ENCODE data around the gene DBNDD2. TPM values are rescaled to one million over a fixed set of nuclear protein-coding genes. Genes with fewer than 3 reads are reported as not detected.
A peak's percentile ranks its signal among the peaks of the same experiment; 100 is the strongest.

DBNDD2 gene
- total RNA-seq, 1 donor from 2014 or later, result 10.2 TPM

DNA sequence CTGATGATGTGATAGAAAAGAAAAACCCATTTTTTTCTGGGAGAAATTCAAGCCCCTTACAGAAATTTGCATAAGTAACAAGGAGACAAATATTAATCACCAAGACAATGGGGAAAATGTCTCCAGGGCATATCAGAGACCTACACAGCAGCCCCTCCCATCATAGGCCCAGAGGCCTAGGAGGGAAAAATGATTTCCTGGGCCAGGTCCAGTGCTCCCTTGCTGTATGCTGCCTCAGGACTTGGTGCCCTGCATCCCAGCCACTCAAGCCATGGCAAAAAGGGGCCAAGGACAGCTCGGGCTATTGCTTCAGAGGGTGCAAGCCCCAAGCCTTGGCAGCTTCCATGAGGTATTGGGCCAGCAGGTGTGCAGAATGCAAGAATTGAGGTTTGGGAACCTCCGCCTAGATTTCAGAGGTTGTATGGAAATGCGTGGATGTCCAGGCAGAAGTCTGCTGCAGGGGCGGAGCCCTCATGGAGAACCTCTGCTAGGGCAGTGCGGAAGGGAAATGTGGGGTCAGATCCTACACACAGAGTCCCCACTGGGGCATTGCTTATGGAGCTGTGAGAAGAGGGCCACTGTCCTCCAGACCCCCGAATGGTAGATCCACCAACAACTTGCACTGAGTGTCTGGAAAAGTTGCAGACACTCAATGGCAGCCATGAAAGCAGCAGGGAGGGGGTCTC is 7.6 kb upstream of the DBNDD2 start:
- no peak for DNase-seq (ENCODE audit: low spot score)
- H3K36me3 Mint-ChIP-seq, result peaks cover 17% of the 10 kb centered on the region
- no peak overlapping the region for H3K4me2 ChIP-seq
- H3K27ac ChIP-seq, result no peak overlapping the region
- no peaks in the 10 kb centered on the region for H3K79me2 ChIP-seq (ENCODE audit: low read depth)
- no peak overlapping the region for H3K27ac Mint-ChIP-seq
- no peak overlapping the region for H3K4me3 ChIP-seq
- no peaks in the 10 kb centered on the region for H3K36me3 ChIP-seq
- H3K4me1 Mint-ChIP-seq, result peaks cover 2% of the 10 kb centered on the region
- no peaks in the 10 kb centered on the region for H3K9me3 ChIP-seq (ENCODE audit: low read depth)
- H3K27me3 Mint-ChIP-seq (ENCODE audit: insufficient read depth, low read depth), result peaks cover 8% of the 10 kb centered on the region
- H4K20me1 ChIP-seq (ENCODE audit: low read depth), result no peaks in the 10 kb centered on the region
- no peak overlapping the region for H3K9ac ChIP-seq
- H3K9me3 Mint-ChIP-seq, result peaks cover 28% of the 10 kb centered on the region
- no peaks in the 10 kb centered on the region for H3K4me1 ChIP-seq
- no peak overlapping the region for H2AFZ ChIP-seq (replicated peaks)
- H3K4me3 Mint-ChIP-seq, result no peak overlapping the region
- TF ChIP-seq EZH2 (IDR thresholded peaks at IDR 0.05), result no peak
- no peak for TF ChIP-seq EZH2phosphoT487 (IDR thresholded peaks at IDR 0.05)
- TF ChIP-seq CTCF (IDR thresholded peaks at IDR 0.05), result no peak
- H3K27me3 ChIP-seq, result peaks cover 27% of the 10 kb centered on the region
- peaks cover 2% of the 10 kb centered on the region for H3F3A ChIP-seq (ENCODE audit: low read depth)

- Mint-ChIP-seq H3K36me3 (peaks cover 17% of the 10 kb centered on the region), H3K4me3 (no peak overlapping the region), H3K9me3 (peaks cover 28% of the 10 kb centered on the region), H3K27ac (no peak overlapping the region), H3K27me3 (ENCODE audit: insufficient read depth, low read depth) (peaks cover 10% of the 10 kb centered on the region), H3K4me1 (peaks cover 10% of the 10 kb centered on the region)
- H2AFZ ChIP-seq (replicated peaks), result no peak overlapping the region
- no peaks in the 10 kb centered on the region for H3K9me3 ChIP-seq (ENCODE audit: low read depth)
- H3F3A ChIP-seq (ENCODE audit: low read depth), result peaks cover 8% of the 10 kb centered on the region
- H4K20me1 ChIP-seq (ENCODE audit: low read depth), result no peaks in the 10 kb centered on the region
- no peak for DNase-seq (ENCODE audit: low spot score)
- no peaks in the 10 kb centered on the region for H3K36me3 ChIP-seq
- no peak overlapping the region for H3K4me2 ChIP-seq
- no peak overlapping the region for H3K9ac ChIP-seq
- H3K27ac ChIP-seq, result no peak overlapping the region
- peaks cover 51% of the 10 kb centered on the region for H3K27me3 ChIP-seq
- H3K79me2 ChIP-seq (ENCODE audit: low read depth), result no peaks in the 10 kb centered on the region
- no peaks in the 10 kb centered on the region for H3K4me1 ChIP-seq
- no peak overlapping the region for H3K4me3 ChIP-seq
- TF ChIP-seq EZH2phosphoT487 (IDR thresholded peaks at IDR 0.05) (no peak), CTCF (IDR thresholded peaks at IDR 0.05) (no peak), EZH2 (IDR thresholded peaks at IDR 0.05) (no peak)
Observed at GRCh38 chr20:45402946-45403345, 5.1 kb upstream of the DBNDD2 start.

DNA sequence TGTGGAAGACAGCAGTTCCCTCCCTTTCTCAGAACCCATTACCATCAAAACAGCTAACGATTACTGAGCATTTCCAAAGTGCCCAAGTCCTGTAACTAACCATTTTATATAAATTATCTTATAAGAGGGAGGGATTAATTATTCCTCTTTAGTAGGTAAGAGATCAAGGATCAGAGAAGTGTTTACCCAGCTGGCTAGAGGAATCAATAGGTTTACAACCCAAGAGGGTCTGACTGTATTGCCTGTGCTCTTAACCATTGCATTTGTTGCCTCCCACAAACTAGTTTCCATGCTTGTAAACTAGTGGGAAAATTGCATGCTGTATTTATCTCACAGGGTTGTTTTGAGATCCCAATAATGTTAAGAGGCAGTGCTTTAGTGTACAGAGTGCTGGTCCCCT is 3.7 kb upstream of the DBNDD2 start:
- H3K27ac ChIP-seq, result no peak overlapping the region
- TF ChIP-seq EZH2phosphoT487 (IDR thresholded peaks at IDR 0.05) (no peak), EZH2 (IDR thresholded peaks at IDR 0.05) (no peak), CTCF (IDR thresholded peaks at IDR 0.05) (no peak)
- DNase-seq (ENCODE audit: low spot score), result no peak
- Mint-ChIP-seq H3K27ac (no peak overlapping the region), H3K4me1 (peaks cover 11% of the 10 kb centered on the region), H3K36me3 (peaks cover 17% of the 10 kb centered on the region), H3K27me3 (ENCODE audit: insufficient read depth, low read depth) (peaks cover 10% of the 10 kb centered on the region), H3K9me3 (peaks cover 25% of the 10 kb centered on the region), H3K4me3 (peak overlapping the region; percentile 75)
- no peaks in the 10 kb centered on the region for H3K79me2 ChIP-seq (ENCODE audit: low read depth)
- no peak overlapping the region for H3K9ac ChIP-seq
- no peak overlapping the region for H2AFZ ChIP-seq (replicated peaks)
- no peaks in the 10 kb centered on the region for H3K36me3 ChIP-seq
- peaks cover 8% of the 10 kb centered on the region for H3F3A ChIP-seq (ENCODE audit: low read depth)
- H4K20me1 ChIP-seq (ENCODE audit: low read depth), result no peaks in the 10 kb centered on the region
- H3K4me1 ChIP-seq, result no peaks in the 10 kb centered on the region
- no peak overlapping the region for H3K4me2 ChIP-seq
- H3K27me3 ChIP-seq, result peaks cover 56% of the 10 kb centered on the region
- no peak overlapping the region for H3K4me3 ChIP-seq
- no peaks in the 10 kb centered on the region for H3K9me3 ChIP-seq (ENCODE audit: low read depth)

Data from neural progenitor cell (in vitro differentiated cells).